ENCODE measurements around the gene LDB2.
"Not testable (repeated sequence)": the region's sequence is repeated elsewhere in the genome, so short reads cannot be mapped to it uniquely, and the experiment has no call there.

LDB2 gene

DNA sequence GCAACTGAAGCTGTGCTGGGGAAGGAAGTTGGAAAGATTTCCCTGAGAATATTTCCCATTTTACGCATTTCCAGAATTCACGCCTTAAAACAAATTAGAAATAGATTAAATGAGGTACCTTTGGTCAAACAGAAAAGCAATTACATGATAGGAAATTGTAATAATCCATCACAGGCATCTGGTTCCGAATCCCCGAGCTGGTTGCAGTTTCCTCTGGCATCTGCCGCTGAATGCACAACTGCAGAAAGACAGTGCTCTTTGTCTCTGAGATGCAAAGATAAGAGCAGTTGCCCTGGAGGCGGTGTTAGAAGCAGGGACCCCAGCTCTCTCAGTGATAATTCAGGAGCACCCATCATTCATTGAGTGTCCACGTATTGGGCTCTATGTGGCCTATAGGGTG lies 224.4 kb downstream of the LDB2 start:
- DNase-seq = no peak

DNA sequence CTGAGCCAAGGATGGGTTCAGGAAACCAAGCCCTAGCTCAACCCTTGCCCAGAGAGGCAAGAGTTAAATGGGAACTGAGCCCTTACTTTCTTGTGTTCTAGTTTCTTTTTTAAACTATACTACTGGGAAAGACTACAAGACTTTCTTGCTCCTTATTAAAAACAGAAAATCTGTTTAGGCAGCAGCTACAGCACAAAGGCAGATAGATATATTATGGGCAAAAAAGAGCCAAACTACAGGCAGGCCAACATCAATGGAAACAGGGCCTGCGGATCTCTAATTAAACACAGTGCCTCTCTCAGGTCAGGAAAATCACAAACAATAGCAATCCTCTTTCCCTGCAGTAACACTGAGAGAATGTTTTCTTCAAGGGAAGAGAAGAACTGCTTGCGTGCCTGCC lies 226.0 kb downstream of the LDB2 start:
- no peak for DNase-seq

- DNase-seq = no peak
Measured at GRCh38 chr4:16671741-16672140, 226.7 kb downstream of the LDB2 start.

DNA sequence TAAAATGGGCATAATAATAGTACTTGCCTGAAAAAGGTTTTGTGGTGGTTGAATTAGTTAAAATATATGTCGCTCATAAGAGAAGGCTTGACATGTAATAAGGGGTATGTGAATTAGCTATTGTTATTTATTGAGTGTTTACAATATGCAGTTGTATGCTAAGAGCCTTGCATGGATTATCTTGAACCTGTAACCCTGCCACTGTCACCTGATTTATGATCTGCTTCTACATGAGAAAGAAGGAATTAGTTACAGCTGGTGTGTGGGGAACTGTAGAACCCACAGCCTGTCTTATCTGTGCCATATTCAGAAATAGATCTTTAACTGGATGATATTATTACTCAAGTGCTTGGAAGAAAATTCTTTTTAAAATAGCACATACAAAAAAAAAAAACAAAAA lies 227.7 kb downstream of the LDB2 start:
- no peak for DNase-seq

GRCh38 chr4:16669036-16669435 lies 229.4 kb downstream of the LDB2 start:
- DNase-seq = no peak

DNA sequence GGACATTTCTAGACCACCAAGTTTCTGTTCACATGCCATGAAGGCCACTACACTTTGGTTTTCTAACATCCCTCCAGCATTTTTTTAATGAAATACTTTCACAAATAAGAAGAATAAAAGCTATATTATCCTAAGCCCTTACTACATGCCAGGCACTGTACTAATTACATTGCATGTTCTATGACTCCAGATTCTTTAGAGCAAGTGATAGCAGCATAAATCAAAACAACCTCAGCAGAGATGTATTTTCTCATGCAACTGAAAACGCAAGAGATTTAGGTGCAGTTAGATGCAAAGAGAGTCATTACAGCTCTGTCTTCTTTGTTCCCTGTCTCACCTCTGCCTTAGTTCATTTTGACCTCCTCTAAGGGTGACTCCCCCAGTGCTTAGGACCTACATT lies 230.0 kb downstream of the LDB2 start:
- DNase-seq = no peak

GRCh38 chr4:16667464-16667863 lies 231.0 kb downstream of the LDB2 start:
- DNase-seq = no peak

- no peak for DNase-seq
Measured at GRCh38 chr4:16665942-16666551, 232.4 kb downstream of the LDB2 start.

GRCh38 chr4:16663732-16664131 lies 234.7 kb downstream of the LDB2 start:
- DNase-seq = no peak

DNA sequence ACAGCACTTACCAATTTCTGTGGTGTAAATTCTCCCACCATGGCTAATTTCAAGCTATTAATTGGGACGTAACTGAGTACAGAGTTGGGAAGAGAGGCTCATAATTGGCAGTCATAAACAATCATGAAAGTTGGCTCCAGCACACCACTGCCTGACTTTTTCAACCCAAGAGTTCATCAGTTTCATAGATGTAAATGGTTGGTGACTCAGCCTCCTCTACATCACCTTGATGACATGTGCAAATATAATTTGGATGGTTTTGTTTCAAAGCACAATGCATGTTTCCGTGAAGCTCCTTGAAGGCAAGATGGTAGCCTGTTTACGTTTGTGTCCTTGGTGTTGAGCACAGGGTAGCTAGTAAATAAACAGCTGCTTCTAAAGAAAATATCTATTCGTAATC lies 235.1 kb downstream of the LDB2 start:
- no peak for DNase-seq

DNA sequence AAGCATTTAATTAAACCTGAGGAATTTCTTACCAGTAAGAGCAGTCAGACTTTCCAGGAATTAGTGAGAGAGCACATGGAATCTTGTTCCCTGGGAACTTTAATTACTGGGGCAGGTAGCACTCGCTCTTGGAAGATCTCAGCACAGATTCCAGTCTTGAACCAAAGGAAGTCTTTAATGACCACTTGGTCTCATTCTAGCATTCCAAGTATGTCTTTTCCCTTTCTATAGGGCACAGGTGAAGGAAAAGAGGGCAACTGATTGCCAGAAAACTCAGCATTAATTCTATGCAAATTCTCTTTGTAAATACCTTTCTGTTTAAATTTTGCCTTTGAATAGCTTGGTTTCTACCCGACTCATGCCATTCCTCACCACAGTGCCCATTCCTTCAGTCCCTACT lies 236.6 kb downstream of the LDB2 start:
- DNase-seq = no peak

- no peak for DNase-seq
Measured at GRCh38 chr4:16660656-16661055, 237.8 kb downstream of the LDB2 start.

DNA sequence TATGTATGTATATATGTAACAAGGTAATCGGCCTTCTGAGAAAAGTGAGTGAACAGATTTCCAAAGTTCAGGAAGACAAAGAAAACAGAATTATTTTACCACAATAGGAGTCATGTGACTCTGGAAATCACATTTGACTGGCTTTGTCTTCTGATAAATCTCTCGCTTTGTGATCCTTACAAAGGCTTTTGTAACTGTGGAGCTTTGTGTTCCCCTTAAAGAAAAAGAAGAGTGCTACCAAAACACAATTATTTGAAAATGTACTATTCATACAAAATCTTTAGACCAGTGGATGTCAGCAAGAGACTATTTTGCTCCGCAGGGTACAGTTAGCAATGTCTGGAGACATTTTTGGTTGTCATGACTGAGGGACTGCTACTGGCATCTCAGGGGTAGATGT lies 238.8 kb downstream of the LDB2 start:
- DNase-seq = no peak

- no peak for DNase-seq
Measured at GRCh38 chr4:16659079-16659478, 239.4 kb downstream of the LDB2 start.

DNA sequence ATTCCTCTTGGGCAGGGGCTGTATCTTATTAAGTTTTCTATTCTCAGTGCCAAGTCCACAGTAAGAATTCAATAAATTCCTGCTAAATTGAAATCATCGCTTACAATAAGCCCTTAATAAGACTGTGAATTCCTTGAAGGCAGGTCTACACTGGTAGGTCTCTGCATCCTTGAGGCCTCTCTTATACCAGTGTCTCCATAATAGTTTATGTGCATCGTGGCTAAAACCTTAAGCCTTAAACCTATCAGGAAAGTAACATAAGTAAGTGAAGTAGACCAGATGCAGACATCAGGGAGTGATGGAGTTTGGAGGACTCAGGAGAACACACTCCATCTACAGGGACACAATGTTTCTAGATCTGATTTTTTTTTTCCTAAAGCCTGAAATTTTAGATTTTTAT lies 240.3 kb downstream of the LDB2 start:
- DNase-seq = no peak

- no peak for DNase-seq
Measured at GRCh38 chr4:16655111-16655510, 243.3 kb downstream of the LDB2 start.

DNA sequence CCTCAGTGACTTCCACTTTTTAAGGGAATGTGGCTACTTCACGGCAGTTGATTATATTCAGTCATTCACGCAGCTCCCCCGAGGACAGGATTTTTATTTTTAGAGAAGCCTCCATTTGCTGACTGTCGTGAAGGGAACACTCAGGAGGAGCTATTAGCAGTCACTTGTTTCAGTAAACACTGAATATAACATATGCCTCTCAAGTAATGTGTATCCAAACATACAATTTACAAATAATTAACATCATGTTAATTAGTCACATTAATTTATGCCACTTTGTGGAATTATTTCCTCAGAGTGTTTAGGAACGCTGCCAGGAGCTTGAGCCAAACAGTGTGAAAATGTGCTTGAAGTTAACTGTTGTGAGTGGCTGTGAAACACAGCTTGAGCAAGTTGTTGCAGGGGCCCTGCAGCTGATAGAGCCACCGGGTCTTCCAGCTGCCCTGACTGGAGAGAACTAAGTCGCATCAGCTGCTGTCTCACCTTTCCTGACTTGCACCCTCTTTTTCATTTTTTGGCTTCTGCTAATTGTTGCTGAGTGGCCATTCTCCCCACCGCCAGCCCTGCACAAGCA lies 245.6 kb downstream of the LDB2 start:
- DNase-seq = no peak

GRCh38 chr4:16646459-16646858 lies 252.0 kb downstream of the LDB2 start:
- DNase-seq = no peak

- no peak for DNase-seq
Measured at GRCh38 chr4:16643893-16644292, 254.6 kb downstream of the LDB2 start.

- peak; percentile 59 for DNase-seq
Measured at GRCh38 chr4:16642897-16643296, 255.5 kb downstream of the LDB2 start.

DNA sequence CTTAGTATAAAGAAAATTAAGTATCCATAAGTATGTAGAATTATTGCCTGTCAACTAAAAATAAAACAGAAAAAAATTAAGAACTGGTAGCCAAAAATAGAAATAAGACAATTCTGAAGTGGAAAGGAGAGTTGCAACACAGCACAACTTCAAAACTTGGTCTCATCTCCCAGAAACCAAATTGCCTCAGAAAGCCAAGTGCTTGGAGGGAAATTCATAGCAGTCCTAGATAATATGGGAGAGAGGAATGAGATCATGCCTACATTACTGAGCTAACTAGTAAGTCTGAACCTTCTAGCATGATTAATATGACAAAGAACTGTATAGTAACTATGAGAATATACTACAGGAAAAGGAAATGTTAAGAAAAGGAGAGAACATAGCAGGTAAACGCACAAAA lies 256.5 kb downstream of the LDB2 start:
- no peak for DNase-seq

- no peak for DNase-seq
Measured at GRCh38 chr4:16636912-16637630, 261.4 kb downstream of the LDB2 start.

DNA sequence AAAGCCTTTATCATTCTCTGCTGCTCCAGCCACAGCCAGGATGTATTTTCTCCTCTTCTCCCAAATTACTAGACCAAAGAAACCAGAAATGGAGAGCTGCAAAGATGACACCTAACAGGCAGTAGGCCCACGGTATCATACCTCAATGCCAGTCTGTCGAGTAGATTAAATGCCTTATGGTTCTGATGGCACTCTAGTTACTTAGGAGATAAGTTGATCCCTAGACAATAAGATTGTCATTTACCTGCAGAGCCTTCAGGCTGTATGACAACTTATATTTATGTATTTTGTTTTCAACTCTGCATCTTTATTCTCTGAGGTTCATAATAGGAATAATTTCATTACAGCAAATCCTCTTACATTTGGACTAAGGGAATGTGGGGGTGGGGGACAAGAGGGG lies 262.1 kb downstream of the LDB2 start:
- DNase-seq = no peak

DNA sequence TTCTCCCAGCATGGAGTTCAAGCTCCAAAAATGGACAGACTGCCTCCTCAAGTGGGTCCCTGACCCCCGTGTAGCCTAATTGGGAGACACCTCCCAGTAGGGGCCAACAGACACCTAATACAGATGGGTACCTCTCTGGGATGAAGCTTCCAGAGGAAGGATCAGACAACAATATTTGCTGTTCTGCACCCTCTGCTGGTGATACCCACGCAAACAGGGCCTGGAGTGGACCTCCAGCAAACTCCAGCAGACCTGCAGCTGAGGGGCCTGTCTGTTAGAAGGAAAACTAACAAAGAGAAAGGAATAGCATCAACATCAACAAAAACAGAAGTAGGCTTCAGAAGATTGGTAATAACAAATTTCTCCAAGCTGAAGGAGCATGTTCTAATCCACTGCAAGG lies 269.2 kb downstream of the LDB2 start:
- DNase-seq = not testable (repeated sequence)

DNA sequence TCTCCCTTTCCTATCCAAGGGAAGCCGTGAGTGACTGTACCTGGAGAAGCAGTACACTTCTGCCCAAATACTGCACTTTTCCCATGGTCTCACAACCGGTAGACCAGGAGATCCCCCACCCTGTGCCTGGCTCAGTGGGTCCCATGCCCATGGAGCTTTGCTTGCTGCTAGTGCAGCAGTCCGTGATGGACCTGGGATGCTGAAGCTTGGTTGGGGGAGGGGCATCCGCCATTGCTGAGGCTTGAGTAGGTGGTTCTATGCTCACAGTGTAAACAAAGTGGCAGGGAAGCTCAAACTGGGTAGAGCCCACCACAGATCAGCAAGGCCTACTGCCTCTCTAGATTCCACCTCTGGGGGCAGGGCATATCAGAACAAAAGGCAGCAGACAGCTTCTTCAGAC lies 269.6 kb downstream of the LDB2 start:
- DNase-seq = not testable (repeated sequence)

Data from DMS53 (cell line).